GM23338 (cell line): ENCODE data around the gene FAM98C. TPM values are rescaled to one million over a fixed set of nuclear protein-coding genes. Genes with fewer than 3 reads are reported as not detected.

Source experiments
- JUNB ChIP-seq: IDR thresholded peaks from one replicate; pipeline ENCODE4 v1.6.1; 2016; ENCODE audit warnings: antibody characterized with exemption; ENCODE audit not compliant: unreplicated experiment
- NANOG ChIP-seq: IDR thresholded peaks from 2 replicates; pipeline ENCODE4 v1.6.1; 2016; ENCODE audit warnings: antibody characterized with exemption, borderline replicate concordance
- POLR2AphosphoS5 ChIP-seq: IDR thresholded peaks from 2 replicates; pipeline ENCODE4 v1.6.1; 2016; ENCODE audit warnings: antibody characterized with exemption, low read depth
- REST ChIP-seq: IDR thresholded peaks from one replicate; pipeline ENCODE4 v1.6.1; 2018; ENCODE audit warnings: antibody characterized with exemption; ENCODE audit not compliant: unreplicated experiment
- STAT1 ChIP-seq: IDR thresholded peaks from one replicate; pipeline ENCODE4 v1.6.1; 2016; ENCODE audit warnings: antibody characterized with exemption; ENCODE audit not compliant: unreplicated experiment
- ZNF331 ChIP-seq: fragments of 250-450 bp; sonication (Bioruptor Pico); IDR thresholded peaks from 2 replicates; pipeline ENCODE4 v1.5.0; 2020; ENCODE audit warnings: low read depth, mild to moderate bottlenecking, moderate library complexity
- ZNF462 ChIP-seq: fragments of 250-450 bp; sonication (Bioruptor Pico); IDR thresholded peaks from 2 replicates; pipeline ENCODE4 v1.5.0; 2020; ENCODE audit warnings: mild to moderate bottlenecking, moderate library complexity
- polyA plus RNA-seq: library from polyadenylated mRNA; unstranded; fragments of >200 nt; fragmentation: Nextera tagmentation; extraction: Ambion mirVana; gene quantifications from 2 replicates; pipeline ENCODE4 v1.2.1, GENCODE V29; 2016
- total RNA-seq: library from RNA; depleted of rRNA; stranded (reverse); fragments of >200 nt; shearing (Covaris generic); gene quantifications from 2 replicates; pipeline ENCODE4 v1.2.3, GENCODE V29; 2014

FAM98C gene
- total and polyA plus RNA-seq, 2 experiments from 2014 or later: 4.3 to 7.6 TPM

- TF ChIP-seq ZNF462 (CRISPR knock-in tag) (no peak), REST (no peak), STAT1 (no peak), JUNB (no peak), ZNF331 (CRISPR knock-in tag) (no peak), POLR2AphosphoS5 (no peak), NANOG (no peak)
These were observed 18.0 kb downstream of the FAM98C start (continued) for GRCh38 chr19:38420935-38421334.
